Measurements from ENCODE around the gene CES1.
"Not testable (repeated sequence)": the region's sequence is repeated elsewhere in the genome, so short reads cannot be mapped to it uniquely, and the experiment has no call there.

CES1 gene

DNA sequence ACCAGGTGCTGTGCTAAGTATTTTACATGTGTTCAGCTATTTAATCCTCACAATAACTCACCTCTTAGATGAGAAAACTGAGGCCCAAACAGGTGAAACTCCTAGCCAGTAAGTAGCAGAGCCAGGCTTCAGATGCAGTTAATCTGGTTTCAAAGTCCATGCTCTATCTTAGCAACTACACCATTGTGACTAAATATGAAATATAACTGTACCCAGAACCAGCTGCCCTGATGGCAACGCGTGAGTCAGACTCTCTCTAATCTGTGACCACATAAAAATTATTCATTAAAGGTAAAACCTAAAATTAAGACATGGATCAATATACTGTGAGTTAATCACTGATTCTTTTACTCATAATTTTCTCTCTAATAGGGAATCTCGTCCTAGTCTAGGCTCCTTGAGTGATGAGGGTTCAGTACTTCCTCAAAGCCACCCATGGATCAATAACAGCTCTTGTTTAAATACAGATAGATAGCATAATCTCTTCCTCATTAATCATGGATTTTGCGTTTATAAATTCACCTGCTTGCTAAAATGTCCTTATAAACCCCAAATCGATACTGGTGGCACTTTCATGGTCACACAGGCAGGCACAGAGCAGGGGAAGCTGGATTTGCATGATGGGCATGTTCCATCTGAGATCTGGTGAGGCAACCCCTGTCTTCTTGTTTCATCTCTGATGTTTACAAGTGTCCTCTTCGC, 50.7 kb downstream of the CES1 start:
- not testable (repeated sequence) for DNase-seq

GRCh38 chr16:55781456-55781855, 51.4 kb downstream of the CES1 start:
- not testable (repeated sequence) for DNase-seq

DNA sequence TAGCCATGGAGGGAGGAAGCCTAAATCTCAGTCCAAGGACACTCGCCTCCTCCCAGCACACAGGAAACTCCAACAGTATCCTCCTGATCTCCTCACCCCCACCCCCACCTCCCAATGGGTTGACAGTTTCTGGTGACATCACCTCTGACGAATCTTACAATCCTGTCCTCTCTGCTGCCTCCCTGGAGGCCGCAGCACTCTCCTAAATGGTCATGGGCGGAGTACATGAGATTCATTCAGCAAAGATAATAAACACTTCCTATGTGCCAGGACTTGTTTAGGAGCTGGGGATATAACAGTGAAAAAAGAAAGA, 52.8 kb downstream of the CES1 start:
- not testable (repeated sequence) for DNase-seq

DNA sequence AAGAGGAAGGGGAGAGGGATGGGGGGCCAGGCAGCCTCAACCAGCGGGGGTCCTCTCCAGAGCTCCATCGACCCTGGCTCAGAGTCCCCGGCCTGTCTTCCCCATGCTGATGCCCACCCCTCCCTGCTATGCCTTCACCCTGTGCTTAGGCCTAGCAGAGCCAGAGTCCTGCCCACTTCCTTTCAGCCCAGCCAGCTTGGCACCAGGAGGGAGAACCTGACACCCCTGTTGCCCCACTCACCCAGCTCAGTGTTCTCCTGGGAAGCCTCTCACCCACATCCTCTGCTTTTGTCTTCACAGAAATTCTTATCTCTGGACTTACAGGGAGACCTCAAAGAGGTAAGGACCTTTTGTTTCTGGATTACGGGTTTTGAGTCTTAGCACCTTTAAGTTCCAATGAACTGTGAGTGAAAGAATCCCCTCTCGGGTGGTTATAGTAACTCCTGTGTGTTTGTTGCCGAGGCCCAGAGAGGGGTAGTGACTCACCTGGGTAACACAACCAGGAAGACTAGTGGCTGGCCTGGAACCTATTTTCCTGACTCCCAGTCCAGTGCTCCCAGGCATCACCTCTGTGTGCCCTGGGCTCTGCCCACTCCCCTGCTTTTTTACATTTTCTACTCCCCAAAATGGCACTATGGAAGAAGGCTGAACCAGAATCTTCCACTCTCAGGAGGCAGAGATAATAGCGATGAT, 53.3 kb downstream of the CES1 start:
- no peak for DNase-seq

DNA sequence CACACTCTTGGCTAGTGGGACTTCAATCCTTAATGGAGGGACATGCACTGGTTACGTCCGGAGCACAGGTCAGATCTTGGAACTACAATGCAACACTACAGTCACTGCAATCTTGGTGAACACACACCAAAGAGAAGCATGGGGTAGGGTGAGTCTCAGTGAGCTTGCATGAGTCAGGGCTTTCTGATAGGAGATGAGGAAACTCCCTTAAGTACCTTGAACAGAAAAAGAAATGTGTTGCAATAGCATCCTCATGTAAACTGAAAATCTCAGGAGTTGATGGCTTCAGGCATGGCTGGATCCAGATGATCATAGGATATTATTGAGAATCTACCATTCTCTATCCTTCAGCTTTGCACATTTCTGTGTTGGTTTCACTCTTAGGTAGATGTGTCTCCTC, 54.1 kb downstream of the CES1 start:
- DNase-seq = no peak

GRCh38 chr16:55775857-55776256, 57.0 kb downstream of the CES1 start:
- no peak for DNase-seq

DNA sequence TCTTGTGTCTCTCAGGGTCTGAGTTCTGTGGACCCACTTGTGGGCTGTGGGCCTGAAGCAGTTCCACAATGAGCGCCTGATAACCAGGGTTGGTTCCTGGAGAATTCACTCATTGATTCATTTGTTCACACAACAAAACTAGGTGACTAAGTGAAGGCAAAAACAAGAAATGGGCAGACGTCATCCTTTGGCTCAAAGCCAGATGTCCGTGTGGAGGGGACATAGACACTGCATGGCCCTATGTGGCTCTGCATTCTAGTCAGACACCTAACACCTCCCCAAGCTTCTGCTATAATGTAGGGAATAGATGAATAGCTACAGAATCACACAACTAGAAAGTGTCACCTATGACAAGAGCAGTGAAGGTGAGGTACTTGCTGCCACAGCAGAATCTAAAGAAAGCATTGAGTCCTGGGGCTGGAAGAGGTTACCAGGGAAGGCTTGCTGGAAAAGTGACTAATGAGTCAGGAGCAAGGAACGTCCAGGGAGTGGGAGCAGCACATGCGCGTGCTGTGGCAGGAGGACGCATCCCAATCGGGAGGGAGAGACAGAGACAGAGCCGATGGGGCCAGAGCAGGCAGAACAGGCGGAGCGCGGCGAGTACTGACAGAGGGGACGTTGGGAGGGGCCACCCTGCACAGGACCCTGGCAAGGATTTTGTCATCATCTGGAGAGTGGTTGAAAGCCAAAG, 58.9 kb downstream of the CES1 start:
- no peak for DNase-seq

- no peak for DNase-seq
These were observed 67.7 kb downstream of the CES1 start for GRCh38 chr16:55765161-55765560.

GRCh38 chr16:55760310-55761001, 72.4 kb downstream of the CES1 start:
- no peak for DNase-seq

DNA sequence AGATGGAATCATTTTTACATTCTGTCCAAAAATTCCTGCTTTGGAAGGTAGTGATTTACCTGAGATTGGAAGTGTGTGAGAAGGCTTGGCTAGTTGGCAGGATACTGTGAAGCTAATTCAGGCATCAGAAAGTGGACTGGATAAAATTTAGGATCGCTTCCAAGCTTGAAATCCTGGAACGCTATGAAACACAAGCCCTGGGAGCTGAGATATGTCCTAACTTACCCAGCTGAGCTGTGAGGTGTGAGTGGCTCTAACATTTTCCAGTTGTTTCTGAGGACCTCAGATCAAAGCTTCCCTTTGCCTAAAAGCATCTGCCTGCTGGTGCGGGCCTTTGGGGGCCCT, 73.0 kb downstream of the CES1 start:
- DNase-seq = not testable (repeated sequence)

- not testable (repeated sequence) for DNase-seq
These were observed 75.0 kb downstream of the CES1 start for GRCh38 chr16:55757595-55758527.

- no peak for DNase-seq
These were observed 75.9 kb downstream of the CES1 start for GRCh38 chr16:55756963-55757362.

GRCh38 chr16:55754056-55754455, 78.8 kb downstream of the CES1 start:
- no peak for DNase-seq

DNA sequence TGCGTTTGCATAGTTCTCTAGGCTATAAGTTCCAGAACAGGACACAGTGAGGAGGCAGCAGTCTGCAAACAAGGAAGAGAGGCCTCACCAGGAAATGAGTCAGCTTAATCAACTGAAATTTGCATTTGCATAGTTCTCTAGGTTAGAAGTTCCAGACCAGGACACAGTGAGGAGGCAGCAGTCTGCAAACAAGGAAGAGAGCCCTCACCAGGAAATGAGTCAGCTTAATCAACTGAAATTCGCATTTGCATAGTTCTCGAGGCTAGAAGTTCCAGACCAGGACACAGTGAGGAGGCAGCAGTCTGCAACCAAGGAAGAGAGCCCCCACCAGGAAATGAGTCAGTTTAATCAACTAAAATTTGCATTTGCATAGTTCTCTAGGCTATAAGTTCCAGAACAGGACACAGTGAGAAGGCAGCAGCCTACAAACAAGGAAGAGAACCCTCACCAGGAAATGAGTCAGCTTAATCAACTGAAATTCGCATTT, 79.7 kb downstream of the CES1 start:
- peak; percentile 4 for DNase-seq

Measured in NK-92 treated with Interleukin-12 subunit alpha and Interleukin-12 subunit beta, amount 100 ng/mL, for 24 hours (cell line).